ENCODE results near the gene ZFC3H1. TPM values are rescaled to one million over a fixed set of nuclear protein-coding genes. Genes with fewer than 3 reads are reported as not detected.
A peak's percentile ranks its signal among the peaks of the same experiment; 100 is the strongest.
"Not testable (repeated sequence)": the region's sequence is repeated elsewhere in the genome, so short reads cannot be mapped to it uniquely, and the experiment has no call there.

The ZFC3H1 gene
- total RNA-seq, 1 experiment from 2014 or later, result 8.3 TPM

DNA sequence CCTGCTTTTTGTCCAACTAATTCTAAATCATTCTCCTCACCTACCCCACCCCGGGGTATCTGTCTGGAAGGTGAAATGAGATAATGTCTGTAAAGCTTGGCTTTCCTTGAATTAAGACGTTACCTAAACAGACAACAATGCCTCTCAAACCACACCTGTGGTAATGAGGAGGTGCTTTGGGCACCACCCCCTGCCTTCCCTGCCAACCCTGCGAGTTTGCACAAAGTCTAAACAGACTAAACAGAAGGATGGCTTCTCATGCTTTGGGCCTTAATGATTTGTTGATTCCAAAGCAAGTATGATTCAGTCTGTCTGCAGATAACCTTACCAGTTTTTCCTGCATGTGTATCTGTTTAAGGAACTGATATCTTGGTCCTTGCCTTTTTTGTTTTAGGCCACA lies 82.4 kb downstream of the ZFC3H1 start:
- DNase-seq (ENCODE audit: low spot score), result peak; percentile 13

DNA sequence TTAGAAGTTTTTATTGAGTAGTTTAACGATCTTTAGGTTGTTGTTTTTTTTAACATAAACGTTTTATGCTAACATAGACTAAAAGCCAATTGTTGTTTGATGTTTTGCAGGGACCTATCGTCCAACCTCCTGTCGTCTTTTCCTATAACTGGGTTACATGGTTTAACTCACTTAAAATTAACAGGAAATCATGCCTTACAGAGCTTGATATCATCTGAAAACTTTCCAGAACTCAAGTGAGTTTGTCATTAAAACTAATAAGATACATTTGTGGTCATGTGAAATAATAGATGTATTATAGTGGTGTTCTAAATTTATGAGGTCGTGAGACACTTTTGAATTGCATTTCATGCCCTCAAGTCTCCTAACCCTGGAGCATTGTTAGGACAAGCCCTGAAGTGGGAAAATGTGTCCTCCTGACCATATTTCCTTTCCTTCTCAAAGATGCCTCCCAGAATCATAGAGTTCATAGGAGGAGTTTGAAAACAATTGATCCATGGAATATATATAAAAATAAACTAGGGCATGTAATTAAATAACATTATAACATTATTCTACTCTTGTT lies 84.9 kb downstream of the ZFC3H1 start:
- DNase-seq (ENCODE audit: low spot score), result no peak

DNA sequence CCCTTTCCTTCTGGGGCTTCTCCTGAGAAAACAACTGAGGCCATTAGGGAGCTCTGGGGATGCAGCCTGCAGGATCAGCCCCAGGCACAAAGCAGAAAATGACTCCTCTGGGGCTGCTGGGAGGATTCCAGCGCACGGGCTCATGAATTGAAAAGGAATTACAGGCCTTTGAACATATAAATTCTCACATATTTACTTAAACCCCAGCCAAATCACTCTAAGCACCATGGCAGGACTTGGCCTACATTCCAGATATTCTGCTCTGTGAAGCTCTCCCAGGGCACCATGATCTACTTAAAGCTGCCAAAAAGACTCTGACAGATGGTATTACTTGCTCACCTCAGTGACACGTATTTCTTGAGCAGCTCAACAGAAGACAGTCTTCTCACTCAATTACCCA lies 87.2 kb downstream of the ZFC3H1 start:
- DNase-seq (ENCODE audit: low spot score), result no peak

DNA sequence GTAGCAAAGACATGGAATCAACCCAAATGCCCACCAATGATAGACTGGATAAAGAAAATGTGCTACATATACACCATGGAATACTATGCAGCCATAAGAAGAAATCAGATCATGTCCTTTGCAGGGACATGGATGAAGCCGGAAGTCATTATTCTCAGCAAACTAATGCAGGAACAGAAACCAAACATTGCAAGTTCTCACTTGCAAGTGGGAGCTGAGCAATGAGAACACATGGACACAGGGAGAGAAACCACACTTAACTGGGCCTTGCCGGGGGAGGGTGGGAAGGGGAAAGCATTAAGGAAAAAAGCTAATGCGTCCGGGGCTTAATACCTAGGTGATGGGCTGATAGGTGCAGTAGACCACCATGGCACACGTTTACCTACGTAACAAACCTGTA lies 93.8 kb downstream of the ZFC3H1 start:
- not testable (repeated sequence) for DNase-seq (ENCODE audit: low spot score)

DNA sequence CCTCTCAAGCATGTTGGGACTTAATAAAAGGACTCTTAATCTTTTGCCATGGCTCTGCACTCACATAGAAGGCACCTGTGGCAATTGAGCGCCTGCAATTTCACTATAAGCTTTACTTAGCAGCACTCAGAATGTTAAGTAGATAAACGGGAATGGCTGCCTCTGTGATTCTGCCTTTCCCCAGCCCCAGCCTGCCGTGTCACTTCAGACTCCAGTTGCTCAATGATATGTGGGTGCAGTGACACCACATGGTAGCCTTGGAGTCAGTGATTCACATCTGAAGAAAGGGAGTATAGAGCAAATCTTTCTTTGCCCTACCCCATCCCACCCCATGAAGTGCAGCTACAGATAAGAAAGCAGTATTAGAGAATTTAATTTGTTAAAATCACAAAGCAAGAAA lies 96.1 kb downstream of the ZFC3H1 start:
- no peak for DNase-seq (ENCODE audit: low spot score)

DNA sequence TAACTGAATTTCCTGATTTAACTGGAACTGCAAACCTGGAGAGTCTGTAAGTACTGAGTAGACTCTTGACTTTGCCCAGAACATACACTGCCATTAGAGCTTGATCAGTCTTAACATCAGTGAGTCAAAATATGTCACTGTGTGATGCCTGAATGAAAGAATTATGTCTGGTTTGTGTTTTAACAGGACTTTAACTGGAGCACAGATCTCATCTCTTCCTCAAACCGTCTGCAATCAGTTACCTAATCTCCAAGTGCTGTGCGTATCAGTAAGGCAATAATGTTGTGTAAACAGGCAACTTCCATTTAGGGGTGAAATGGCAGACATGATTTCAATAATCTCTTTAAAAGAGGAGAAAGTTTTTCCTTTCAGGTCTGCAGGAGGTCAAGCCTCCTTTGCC lies 97.0 kb downstream of the ZFC3H1 start:
- DNase-seq (ENCODE audit: low spot score), result no peak

DNA sequence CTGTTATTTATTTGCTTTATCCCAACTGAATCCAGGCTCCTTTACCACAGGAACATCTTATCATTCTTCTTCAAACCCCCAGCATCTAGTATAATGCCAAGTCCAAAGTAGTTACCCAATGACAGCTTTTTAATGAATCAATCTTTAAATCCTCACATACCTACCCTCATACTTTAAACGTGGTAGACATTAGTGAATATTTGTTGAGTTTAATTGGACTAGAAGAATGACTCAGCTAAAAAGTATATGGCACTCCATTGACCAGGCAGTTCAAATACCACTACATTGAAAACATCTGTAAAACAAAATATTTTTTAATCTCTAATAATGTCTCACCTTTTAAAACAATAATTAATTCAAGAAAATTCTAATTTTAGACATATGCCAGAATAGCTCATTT lies 98.1 kb downstream of the ZFC3H1 start:
- DNase-seq (ENCODE audit: low spot score), result no peak

DNA sequence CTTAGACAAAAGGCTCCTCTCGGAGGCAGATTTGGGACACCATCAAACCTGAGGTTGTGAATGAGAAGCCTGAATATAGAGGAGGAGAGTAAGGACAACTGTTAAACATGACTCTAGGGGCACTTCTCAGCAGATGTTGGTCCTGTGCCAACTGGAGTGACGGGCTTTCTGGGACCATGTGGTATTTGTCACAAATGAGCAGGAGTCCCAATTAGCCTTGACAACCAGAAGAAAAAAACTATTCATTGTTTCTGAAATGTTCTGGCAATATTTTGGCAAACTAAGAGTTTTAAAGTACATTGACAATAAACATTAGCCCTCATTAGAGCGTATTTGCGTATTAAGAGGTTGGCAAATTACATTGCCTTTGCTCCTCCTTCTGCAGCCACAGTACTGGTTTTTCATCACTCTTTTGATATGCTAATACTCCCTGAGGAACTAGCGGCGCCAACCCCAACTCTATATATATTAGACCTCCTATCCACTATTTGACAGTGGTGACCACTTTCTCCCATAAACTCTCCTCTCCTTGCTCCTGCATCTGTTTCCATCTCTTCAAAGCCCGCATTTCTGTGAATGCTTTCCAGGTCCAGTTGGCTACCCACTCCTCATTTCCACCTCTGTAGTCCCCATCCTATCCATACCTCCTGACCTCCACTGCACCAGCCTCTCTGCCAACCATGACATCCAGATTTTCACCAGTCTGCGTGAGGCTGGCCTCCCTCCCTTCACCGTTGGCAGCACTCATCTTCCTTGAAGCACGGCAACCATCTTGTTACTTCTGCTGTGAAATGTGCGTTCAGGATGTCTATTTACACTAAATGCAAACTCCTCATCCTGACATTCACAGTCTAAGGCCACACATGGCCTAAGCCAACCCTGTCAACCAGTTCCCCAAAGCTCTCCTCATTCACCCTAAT lies 100.7 kb downstream of the ZFC3H1 start:
- no peak for DNase-seq (ENCODE audit: low spot score)

Other genes starting within 250 kb of the ZFC3H1 start
- gene LGR5, start 224.1 kb downstream of the ZFC3H1 start, total RNA-seq (2014; rRNA removed; shearing (Covaris generic)), result 1.1 and 2.2 TPM in 2 replicates
- 3.3 and 7.0 TPM in 2 replicates for gene THAP2, start 453 bp upstream of the ZFC3H1 start, total RNA-seq (2014; rRNA removed; shearing (Covaris generic))
- gene TMEM19, start 22.2 kb upstream of the ZFC3H1 start, total RNA-seq (2014; rRNA removed; shearing (Covaris generic)), result 44.0 and 48.3 TPM in 2 replicates
- 49.6 and 59.0 TPM in 2 replicates for gene RAB21, start 91.0 kb upstream of the ZFC3H1 start, total RNA-seq (2014; rRNA removed; shearing (Covaris generic))
- gene TBC1D15, start 175.9 kb upstream of the ZFC3H1 start, total RNA-seq (2014; rRNA removed; shearing (Covaris generic)), result 10.3 and 18.4 TPM in 2 replicates

All from A172 (cell line).